Dermis microvascular lymphatic vessel endothelial cell (primary cell): Measurements from ENCODE around the gene PARD6B. TPM values are rescaled to one million over a fixed set of nuclear protein-coding genes. Genes with fewer than 3 reads are reported as not detected.
A peak's percentile ranks its signal among the peaks of the same experiment; 100 is the strongest.
"Not testable (repeated sequence)": the region's sequence is repeated elsewhere in the genome, so short reads cannot be mapped to it uniquely, and the experiment has no call there.

Experiments used
- DNase-seq, 2 donors: peaks; one replicate each; pipeline versions ENCODE4 v3.0.0 to v3.0.0-alpha.2; 2010; ENCODE audit warnings: low read depth in 2 of 2
- total RNA-seq: library from RNA; depleted of rRNA; stranded (reverse); fragments of >200 nt; gene quantifications from 2 replicates; pipeline ENCODE4 v1.2.1, GENCODE V29; 2014

The PARD6B gene
- total RNA-seq, 1 donor from 2014 or later, result 0.39 TPM

GRCh38 chr20:50772420-50773185, 41.2 kb downstream of the PARD6B start:
- DNase-seq, result no peak

- no peak for DNase-seq
Observed at GRCh38 chr20:50774515-50774914, 43.1 kb downstream of the PARD6B start.

GRCh38 chr20:50776122-50776817, 44.9 kb downstream of the PARD6B start:
- no peak for DNase-seq

- DNase-seq, result no peak
Observed at GRCh38 chr20:50777373-50777772, 46.0 kb downstream of the PARD6B start.

- not testable (repeated sequence) for DNase-seq
Observed at GRCh38 chr20:50778994-50779393, 47.6 kb downstream of the PARD6B start.

- DNase-seq, result no peak
Observed at GRCh38 chr20:50783390-50783789, 52.0 kb downstream of the PARD6B start.

- no peak for DNase-seq
Observed at GRCh38 chr20:50783903-50784302, 52.5 kb downstream of the PARD6B start.

GRCh38 chr20:50784464-50784863, 53.1 kb downstream of the PARD6B start:
- DNase-seq, result no peak

- no peak for DNase-seq
Observed at GRCh38 chr20:50786703-50787102, 55.3 kb downstream of the PARD6B start.

- no peak for DNase-seq
Observed at GRCh38 chr20:50787181-50787580, 55.8 kb downstream of the PARD6B start.

- DNase-seq, result no peak
Observed at GRCh38 chr20:50788045-50788991, 56.9 kb downstream of the PARD6B start.

- DNase-seq, result no peak
Observed at GRCh38 chr20:50789968-50790650, 58.7 kb downstream of the PARD6B start.

- DNase-seq, result peak; percentile 40 to 67
Observed at GRCh38 chr20:50790651-50791277, 59.4 kb downstream of the PARD6B start.

GRCh38 chr20:50792708-50793574, 61.6 kb downstream of the PARD6B start:
- no peak for DNase-seq

GRCh38 chr20:50793575-50794016, 62.2 kb downstream of the PARD6B start:
- DNase-seq, result peak; percentile 6 to 42

- no peak for DNase-seq
Observed at GRCh38 chr20:50794181-50794845, 62.9 kb downstream of the PARD6B start.

GRCh38 chr20:50794846-50795634, 63.7 kb downstream of the PARD6B start, which contains the start of gene BCAS4:
BCAS4 (plus strand) TSS chr20:50795061; CDS start chr20:50795084, 23 bp downstream.
- peak; percentile 37 to 78 for DNase-seq

- DNase-seq, result no peak
Observed at GRCh38 chr20:50797142-50797541, 65.8 kb downstream of the PARD6B start.
